ENCODE data around the gene BRAP. TPM values are rescaled to one million over a fixed set of nuclear protein-coding genes. Genes with fewer than 3 reads are reported as not detected.
"Not testable (repeated sequence)": the region's sequence is repeated elsewhere in the genome, so short reads cannot be mapped to it uniquely, and the experiment has no call there.

Gene BRAP
- total RNA-seq, 1 experiment from 2014 or later: 25.0 TPM

DNA sequence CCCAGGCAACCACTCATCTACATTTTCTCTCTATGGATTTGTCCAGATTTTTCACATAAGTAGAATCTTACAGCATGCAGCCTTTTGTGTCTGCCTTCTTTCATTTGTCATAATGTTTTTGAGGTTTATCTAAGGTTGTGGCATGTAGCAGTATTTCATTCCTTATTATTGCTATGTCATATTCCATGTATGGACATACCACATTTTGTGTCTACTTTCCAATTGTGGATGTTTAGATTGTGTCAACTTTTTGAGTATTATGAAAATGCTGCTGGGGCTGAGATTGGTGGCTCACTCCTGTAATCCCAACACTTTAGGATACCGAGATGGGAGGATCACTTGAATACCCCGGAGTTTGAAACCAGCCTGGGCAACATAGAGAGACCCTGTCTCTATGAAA lies 83.4 kb downstream of the BRAP start:
- H3K9me3 ChIP-seq (ENCODE audit: control insufficient read depth, low read depth, low read length): no peaks in the 10 kb centered on the region
- no peak overlapping the region for H3K14ac ChIP-seq (ENCODE audit: insufficient read depth, low read length)
- H3K4ac ChIP-seq (ENCODE audit: low read depth, low read length): no peak overlapping the region
- DNase-seq: no peak
- Mint-ChIP-seq H3K4me1 (peaks cover 5% of the 10 kb centered on the region in 2 experiments), H3K27me3 (ENCODE audit: low read depth) (no peaks in the 10 kb centered on the region; the same call in 1 of the 2 replicates), H3K9me3 (peaks cover 5 to 8% of the 10 kb centered on the region in 2 experiments; a peak in 4 of 5 replicates), H3K4me3 (no peak overlapping the region), H3K36me3 (ENCODE audit: insufficient read depth in 1 of 3, low read depth in 3 of 3) (peaks cover 0 to 11% (median 0%) of the 10 kb centered on the region in 3 experiments; a peak in 2 of 7 replicates), H3K27ac (no peak overlapping the region)
- no peak overlapping the region for H4K91ac ChIP-seq (ENCODE audit: insufficient read length, low read depth, low read length)
- no peak overlapping the region for H4K5ac ChIP-seq (ENCODE audit: insufficient read length, low read depth, low read length)
- H2AK5ac ChIP-seq (ENCODE audit: insufficient read length, low read length): no peak overlapping the region
- no peak overlapping the region for H2AFZ ChIP-seq (ENCODE audit: low read length)
- no peak overlapping the region for H3K4me2 ChIP-seq (ENCODE audit: insufficient read depth, insufficient read length, low read length)
- no peak overlapping the region for H3K27ac ChIP-seq (ENCODE audit: insufficient read length, low read depth, low read length)
- no peak overlapping the region for H2BK5ac ChIP-seq (ENCODE audit: insufficient read length, low read length)
- no peak overlapping the region for H3K23ac ChIP-seq (ENCODE audit: insufficient read length, low read depth, low read length)
- no peak overlapping the region for H3T11ph ChIP-seq (ENCODE audit: low read length)
- H2BK15ac ChIP-seq (ENCODE audit: low read depth, low read length): no peak overlapping the region
- H3K18ac ChIP-seq (ENCODE audit: insufficient read length, low read depth, low read length): no peak overlapping the region
- peaks cover 17% of the 10 kb centered on the region for H3K23me2 ChIP-seq (ENCODE audit: insufficient read length, low read depth, low read length, poor library complexity, severe bottlenecking)
- WGBS (ENCODE audit: extremely low coverage, insufficient read length, low lambda C conversion rate): no CpG with 5 or more reads among the region's 2 CpGs
- no peak overlapping the region for H4K8ac ChIP-seq (replicated peaks; ENCODE audit: insufficient read length, low read depth, low read length)
- H3K27me3 ChIP-seq (ENCODE audit: insufficient read depth, low read length): no peaks in the 10 kb centered on the region
- no peaks in the 10 kb centered on the region for H3K4me1 ChIP-seq (ENCODE audit: insufficient read depth, low read length)
- no peak overlapping the region for H2BK20ac ChIP-seq (ENCODE audit: low read depth, low read length, poor library complexity, severe bottlenecking)
- H3K56ac ChIP-seq (ENCODE audit: insufficient read length, low read depth, low read length): no peak overlapping the region
- peaks cover 3% of the 10 kb centered on the region; the same call in 1 of the 2 replicates for H3K79me2 ChIP-seq (ENCODE audit: insufficient read depth, low read length)
- H4K20me1 ChIP-seq (ENCODE audit: control insufficient read depth, insufficient read depth, insufficient read length): no peaks in the 10 kb centered on the region
- no peaks in the 10 kb centered on the region for H3K79me1 ChIP-seq (ENCODE audit: insufficient read depth, low read depth, low read length, poor library complexity, severe bottlenecking)
- H3K9ac ChIP-seq (ENCODE audit: extremely low read depth, insufficient read length, low read length): no peak overlapping the region
- TF ChIP-seq, protein P1, sequence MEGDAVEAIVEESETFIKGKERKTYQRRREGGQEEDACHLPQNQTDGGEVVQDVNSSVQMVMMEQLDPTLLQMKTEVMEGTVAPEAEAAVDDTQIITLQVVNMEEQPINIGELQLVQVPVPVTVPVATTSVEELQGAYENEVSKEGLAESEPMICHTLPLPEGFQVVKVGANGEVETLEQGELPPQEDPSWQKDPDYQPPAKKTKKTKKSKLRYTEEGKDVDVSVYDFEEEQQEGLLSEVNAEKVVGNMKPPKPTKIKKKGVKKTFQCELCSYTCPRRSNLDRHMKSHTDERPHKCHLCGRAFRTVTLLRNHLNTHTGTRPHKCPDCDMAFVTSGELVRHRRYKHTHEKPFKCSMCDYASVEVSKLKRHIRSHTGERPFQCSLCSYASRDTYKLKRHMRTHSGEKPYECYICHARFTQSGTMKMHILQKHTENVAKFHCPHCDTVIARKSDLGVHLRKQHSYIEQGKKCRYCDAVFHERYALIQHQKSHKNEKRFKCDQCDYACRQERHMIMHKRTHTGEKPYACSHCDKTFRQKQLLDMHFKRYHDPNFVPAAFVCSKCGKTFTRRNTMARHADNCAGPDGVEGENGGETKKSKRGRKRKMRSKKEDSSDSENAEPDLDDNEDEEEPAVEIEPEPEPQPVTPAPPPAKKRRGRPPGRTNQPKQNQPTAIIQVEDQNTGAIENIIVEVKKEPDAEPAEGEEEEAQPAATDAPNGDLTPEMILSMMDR (conservative IDR thresholded peaks at IDR 0.05): no peak
- H2BK120ac ChIP-seq (ENCODE audit: low read depth, low read length, poor library complexity, severe bottlenecking): no peak overlapping the region
- no peak overlapping the region for H2BK12ac ChIP-seq (ENCODE audit: insufficient read length, low read depth, low read length)

DNA sequence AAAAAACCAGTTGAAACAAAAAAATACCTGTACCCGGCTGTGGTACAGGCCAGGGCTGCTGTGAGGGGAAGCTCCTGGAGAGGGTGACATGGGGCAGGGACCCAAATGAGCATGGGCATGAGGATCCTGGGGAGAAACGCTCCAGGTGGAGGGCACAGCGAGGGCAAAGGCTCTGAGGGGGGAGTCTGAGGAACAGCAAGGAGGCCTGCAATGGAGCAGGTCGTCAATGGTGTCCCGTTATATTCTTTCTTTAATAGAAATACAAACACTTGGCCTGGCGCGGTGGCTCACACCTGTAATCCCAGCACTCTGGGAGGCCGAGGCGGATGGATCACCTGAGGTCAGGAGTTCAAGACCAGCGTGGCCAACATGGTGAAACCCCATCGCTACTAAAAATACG lies 84.8 kb downstream of the BRAP start:
- H4K20me1 ChIP-seq (ENCODE audit: control insufficient read depth, insufficient read depth, insufficient read length): not testable (repeated sequence)
- H3K36me3 Mint-ChIP-seq (ENCODE audit: insufficient read depth in 1 of 3, low read depth in 3 of 3): peaks cover 0 to 11% (median 0%) of the 10 kb centered on the region in 3 experiments; a peak in 3 of 7 replicates

More for the DNA sequence above, 84.8 kb downstream of the BRAP start:
- not testable (repeated sequence) for H3K79me2 ChIP-seq (ENCODE audit: insufficient read depth, low read length); H2BK5ac ChIP-seq (ENCODE audit: insufficient read length, low read length); H3K4ac ChIP-seq (ENCODE audit: low read depth, low read length); H3K79me1 ChIP-seq (ENCODE audit: insufficient read depth, low read depth, low read length, poor library complexity, severe bottlenecking); H3K27me3 Mint-ChIP-seq (ENCODE audit: low read depth); H2BK15ac ChIP-seq (ENCODE audit: low read depth, low read length); H3T11ph ChIP-seq (ENCODE audit: low read length); H3K9ac ChIP-seq (ENCODE audit: extremely low read depth, insufficient read length, low read length); H3K14ac ChIP-seq (ENCODE audit: insufficient read depth, low read length); H3K4me1 ChIP-seq (ENCODE audit: insufficient read depth, low read length); H3K23ac ChIP-seq (ENCODE audit: insufficient read length, low read depth, low read length); H3K27me3 ChIP-seq (ENCODE audit: insufficient read depth, low read length); H2BK20ac ChIP-seq (ENCODE audit: low read depth, low read length, poor library complexity, severe bottlenecking); H2BK12ac ChIP-seq (ENCODE audit: insufficient read length, low read depth, low read length); H3K27ac Mint-ChIP-seq; H4K8ac ChIP-seq (replicated peaks; ENCODE audit: insufficient read length, low read depth, low read length); H4K91ac ChIP-seq (ENCODE audit: insufficient read length, low read depth, low read length); H3K4me2 ChIP-seq (ENCODE audit: insufficient read depth, insufficient read length, low read length); H4K5ac ChIP-seq (ENCODE audit: insufficient read length, low read depth, low read length); H3K27ac ChIP-seq (ENCODE audit: insufficient read length, low read depth, low read length); H2AFZ ChIP-seq (ENCODE audit: low read length); H2AK5ac ChIP-seq (ENCODE audit: insufficient read length, low read length); H2BK120ac ChIP-seq (ENCODE audit: low read depth, low read length, poor library complexity, severe bottlenecking); H3K9me3 Mint-ChIP-seq; DNase-seq; H3K9me3 ChIP-seq (ENCODE audit: control insufficient read depth, low read depth, low read length); H3K18ac ChIP-seq (ENCODE audit: insufficient read length, low read depth, low read length); H3K56ac ChIP-seq (ENCODE audit: insufficient read length, low read depth, low read length)
- H3K4me1 Mint-ChIP-seq: peaks cover 11 to 13% of the 10 kb centered on the region in 2 experiments
- WGBS (ENCODE audit: extremely low coverage, insufficient read length, low lambda C conversion rate): no CpG with 5 or more reads among the region's 12 CpGs
- peak overlapping the region in 1 of 2 experiments; percentile 86; a peak in 2 of 5 replicates for H3K4me3 Mint-ChIP-seq
- peaks cover 20% of the 10 kb centered on the region for H3K23me2 ChIP-seq (ENCODE audit: insufficient read length, low read depth, low read length, poor library complexity, severe bottlenecking)
